Activated CD8-positive, alpha-beta memory T cell treated with anti-CD3 and anti-CD28 coated beads for 48 hours (primary cell): ENCODE data around the gene TLX1.

Experiments used
- DNase-seq, 3 experiments: peaks; one replicate each; pipeline ENCODE4 v3.0.0-alpha.2; 2020; ENCODE audit warnings: low read depth in 2 of 3, low spot score in 2 of 3

The TLX1 gene

DNA sequence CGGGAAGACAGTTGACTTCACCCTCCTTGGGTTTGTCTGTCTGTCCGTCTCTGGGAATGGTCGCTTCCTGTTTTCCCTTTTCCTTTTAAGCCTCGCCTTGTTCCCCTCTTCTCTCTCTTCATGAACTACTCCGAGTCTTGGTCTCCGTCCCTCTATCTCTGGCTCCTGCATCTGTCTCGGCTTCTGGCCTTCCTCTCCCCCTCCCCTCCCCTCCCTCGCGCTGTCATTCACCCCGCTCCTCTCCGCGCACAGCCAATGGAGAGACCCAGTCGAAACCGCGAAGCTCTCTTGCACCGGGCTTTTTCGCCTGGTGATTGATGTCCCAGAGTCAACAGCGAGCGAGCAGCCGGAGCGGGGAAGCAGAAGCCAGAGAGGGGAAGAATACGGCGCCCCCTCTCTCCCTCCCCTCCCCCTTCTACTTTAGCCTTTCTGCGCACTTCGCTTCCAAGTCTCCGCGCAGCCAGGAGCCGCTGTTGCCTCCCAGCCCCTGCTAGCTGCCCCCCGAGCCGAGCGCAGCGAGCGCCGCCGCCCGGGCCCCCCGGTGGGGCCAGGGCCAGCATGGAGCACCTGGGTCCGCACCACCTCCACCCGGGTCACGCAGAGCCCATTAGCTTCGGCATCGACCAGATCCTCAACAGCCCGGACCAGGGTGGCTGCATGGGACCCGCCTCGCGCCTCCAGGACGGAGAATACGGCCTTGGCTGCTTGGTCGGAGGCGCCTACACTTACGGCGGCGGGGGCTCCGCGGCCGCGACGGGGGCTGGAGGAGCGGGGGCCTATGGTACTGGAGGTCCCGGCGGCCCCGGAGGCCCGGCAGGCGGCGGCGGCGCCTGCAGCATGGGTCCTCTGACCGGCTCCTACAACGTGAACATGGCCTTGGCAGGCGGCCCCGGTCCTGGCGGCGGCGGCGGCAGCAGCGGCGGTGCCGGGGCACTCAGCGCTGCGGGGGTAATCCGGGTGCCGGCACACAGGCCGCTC lies at the start of gene TLX1:
Gene TLX1 (plus strand): TSS at position 317 of the 978 bp plus-strand sequence. CDS start 242 bp downstream, at position 559.
- DNase-seq, result no peak

DNA sequence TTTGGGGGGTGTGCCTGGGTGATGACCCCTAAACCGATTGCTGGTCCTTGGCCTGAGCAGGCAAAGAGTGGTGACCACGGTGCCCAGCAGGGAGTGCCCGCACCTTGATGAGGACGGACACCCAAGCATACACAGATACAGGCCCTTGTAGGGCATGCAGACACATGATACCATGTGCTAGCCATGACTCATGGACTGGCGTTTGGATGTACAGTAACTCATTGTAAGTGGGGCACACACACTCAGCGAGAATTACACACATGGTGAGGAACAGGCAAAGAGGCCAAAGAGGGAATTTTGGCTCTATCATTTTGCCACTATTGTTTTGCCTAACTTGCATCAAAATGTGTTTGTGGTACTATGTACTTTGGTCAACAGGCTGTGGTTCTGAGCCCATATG lies 45.3 kb upstream of the TLX1 start:
- DNase-seq, result no peak

DNA sequence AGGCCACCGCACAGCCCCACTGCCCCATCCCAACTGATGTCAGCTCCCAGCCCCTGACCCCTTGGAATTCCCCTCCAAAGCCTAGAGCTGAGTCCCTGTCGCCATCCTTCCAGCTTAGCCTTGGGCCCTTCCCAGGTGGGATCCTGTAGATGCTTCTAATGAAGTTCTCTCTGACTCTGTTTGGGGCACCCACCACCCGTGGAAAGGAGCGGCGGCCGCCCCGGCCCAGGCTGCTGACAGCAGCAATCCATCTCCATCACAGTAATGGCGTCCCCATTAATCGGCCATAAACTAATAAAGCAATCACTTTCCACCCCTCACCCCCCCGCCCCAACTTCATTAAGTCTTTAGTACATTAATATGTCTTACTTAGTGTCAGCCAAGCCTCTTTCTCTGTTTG lies 43.7 kb upstream of the TLX1 start:
- no peak for DNase-seq

DNA sequence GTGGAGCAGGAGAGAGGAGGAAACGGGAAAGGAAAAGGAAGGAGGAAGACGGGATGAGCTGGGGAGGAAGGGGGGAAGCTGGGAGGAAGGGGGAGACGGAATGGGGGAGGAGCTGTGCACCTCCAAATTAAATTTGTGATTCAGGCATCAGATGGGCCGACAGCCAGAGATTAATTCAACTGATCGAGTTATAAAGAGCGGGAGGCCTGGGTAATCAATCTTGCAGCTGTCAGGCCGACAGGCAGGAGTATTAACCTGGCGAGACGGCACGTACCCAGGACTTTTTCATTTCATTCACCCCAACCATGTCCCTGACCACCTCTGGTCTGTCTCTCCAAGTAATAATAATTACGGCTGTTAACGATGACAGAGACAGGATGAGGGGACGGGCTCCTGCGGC lies 43.1 kb upstream of the TLX1 start:
- DNase-seq, result no peak

DNA sequence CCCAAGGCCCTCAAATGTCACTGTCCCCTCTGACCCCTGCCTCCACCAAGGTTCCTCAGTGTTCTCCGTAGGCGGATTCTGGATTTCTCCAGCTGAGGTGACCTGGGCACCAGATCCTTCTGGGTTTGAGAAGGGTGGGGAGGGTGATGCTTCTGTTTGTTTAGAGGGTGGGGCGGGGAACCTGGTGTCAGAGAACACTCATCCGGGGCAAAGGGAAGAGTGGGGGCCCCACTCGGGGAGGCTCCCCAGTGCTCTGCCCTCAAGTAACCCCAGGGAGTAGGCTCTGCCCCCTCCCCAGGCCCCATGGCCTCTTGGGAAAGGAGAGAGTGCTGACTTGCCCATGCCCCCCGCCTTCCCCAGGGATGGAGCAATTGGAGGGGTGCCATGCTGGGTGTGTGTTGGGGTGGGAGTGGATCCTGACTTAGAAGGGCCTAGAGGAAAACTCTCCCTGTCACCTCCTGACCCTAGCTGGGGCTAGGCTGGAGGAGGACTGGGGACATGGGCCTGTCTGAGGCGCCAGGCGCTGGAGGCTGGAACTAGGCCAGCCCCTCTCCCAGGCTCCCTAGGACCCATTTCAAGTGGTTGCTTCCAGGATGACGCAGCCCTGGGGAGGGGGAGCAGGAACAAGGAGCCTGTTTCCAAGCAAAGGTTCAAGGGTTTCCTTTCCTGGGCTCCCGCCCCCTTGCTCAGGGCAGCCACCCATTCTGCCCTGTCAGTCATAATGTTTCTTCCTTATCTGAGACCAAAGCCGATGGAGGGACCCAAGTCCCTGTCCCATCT lies 41.4 kb upstream of the TLX1 start:
- no peak for DNase-seq

DNA sequence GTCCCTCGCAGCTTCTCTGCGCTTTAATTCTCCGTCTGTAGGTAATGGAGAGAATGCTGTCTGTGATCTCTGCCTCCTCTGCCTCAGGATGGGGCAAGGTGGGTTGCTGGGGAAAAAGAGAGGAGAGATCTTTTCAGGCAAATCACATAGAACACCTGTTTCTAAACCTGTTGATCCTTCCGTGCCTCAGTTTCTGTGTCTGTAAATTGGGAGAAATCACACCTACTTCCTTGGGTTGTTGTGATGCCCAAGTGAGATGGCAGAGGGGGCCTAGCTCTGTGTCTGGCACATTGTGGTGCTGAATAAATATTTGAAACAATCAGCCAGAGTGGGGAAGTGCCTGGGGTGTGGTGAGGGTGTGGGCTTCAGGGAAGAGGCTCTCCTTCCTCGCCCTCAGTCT lies 40.5 kb upstream of the TLX1 start:
- DNase-seq, result no peak

DNA sequence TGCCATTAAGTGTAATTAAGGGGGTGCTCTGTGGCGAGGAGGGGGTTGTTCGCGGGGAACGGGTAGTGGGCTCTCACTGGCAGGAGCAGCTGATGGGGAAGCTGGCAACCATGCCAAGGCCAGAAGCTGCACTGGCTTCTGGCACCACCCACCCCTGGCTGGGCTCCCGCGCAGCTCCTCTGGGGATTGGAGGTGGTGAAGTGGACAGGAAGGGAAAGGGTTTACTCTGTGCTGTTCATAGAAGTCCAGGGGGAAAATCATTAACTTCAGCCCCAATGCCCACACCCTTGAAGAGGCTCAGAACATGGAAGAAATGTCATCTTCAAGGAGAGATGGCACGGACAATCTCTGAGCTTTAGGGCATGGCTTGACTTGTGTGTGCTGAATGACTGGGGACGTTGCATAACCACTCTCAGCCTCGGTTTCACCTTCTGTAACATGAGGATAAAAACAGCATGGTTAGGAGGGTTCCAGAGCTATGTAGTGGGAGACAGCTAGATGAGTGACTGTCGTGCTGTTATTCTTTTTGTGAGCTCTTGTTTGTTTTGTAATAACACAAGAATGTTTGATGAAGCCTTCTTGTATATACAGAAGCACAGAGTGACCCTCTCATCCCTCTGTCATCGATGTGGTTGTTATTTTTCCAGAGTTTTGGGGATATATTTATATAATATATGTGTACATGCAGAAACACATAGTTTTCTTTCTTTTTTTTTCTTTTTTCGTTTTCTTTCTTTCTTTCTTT lies 39.4 kb upstream of the TLX1 start:
- DNase-seq, result no peak

DNA sequence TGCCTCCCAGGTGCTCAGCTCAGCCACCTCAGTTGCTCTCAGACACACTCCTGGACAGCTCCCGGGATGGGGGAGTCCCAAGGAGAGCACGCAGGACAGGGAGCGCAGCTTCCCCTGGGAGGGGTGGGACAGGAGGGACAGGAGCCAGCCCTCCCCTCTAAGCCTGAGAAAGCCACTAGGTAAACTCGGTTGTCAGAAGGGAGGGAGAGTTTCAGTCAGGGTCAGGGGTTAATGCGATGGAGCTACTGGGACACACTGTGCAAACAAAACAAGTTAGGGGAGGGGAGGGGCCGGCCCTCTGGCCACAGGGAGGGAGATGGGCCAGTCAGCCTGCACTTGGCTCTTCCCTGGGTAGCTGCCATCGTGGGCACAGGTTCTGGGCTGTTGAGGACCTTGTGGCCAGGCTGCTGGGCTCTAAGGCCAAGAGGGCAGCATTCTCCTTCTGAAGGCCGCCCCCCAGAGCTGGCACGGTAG lies 38.2 kb upstream of the TLX1 start:
- no peak for DNase-seq

DNA sequence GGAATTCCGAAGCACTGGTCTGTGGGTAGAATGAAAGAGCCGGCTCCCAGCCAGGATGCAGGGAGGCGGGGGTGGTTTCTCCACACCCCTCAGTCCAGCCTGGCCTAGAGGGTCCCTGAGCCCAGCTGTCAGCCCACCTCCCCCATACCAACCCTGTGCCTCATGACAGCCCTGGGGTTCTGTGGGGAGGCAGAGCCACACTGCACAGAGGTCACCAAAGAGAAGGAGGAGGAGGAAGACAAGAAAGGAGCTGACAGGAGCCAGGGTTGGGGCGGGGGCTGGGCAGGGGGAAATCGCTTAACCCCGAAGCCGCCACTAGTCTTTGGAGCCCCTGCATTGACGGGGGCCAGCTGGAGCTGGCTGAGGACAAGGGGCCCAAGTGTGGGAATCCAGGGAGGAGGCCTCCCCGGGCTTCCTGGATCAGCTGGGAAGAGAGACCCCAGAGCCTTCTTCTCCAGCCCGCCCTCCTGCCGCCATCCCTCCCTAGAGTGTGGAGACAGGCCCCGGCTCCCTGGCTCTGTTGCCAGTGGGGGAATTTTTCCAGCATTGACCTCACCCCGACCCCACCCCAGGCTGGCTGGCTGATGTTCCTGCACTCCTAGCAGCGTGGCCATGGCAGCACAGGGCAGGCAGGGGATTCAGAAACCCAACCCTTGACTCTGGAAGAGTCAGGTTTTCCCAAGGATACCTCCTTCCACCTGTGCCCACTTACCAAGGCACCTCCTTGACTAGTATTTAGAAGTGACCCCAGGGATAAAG lies 36.8 kb upstream of the TLX1 start:
- no peak for DNase-seq

DNA sequence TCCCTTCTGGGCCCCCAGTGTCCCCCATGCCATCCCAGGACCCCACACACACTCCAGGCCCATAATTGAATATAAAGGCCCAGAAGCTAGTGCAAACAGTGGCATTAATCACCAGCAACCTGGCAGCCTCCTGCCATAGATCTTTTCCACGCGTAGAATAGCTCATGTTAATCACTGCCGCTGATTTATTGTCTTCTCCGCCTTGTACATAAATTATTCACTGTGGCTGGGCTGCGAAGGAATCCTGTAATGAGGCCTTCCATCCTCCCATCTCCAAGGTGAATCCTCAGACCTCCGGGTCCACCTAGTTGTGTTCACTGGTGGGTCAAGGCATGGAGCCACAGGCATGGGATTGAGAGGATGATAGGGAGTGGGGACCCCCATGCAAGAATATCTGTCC lies 36.1 kb upstream of the TLX1 start:
- no peak for DNase-seq

DNA sequence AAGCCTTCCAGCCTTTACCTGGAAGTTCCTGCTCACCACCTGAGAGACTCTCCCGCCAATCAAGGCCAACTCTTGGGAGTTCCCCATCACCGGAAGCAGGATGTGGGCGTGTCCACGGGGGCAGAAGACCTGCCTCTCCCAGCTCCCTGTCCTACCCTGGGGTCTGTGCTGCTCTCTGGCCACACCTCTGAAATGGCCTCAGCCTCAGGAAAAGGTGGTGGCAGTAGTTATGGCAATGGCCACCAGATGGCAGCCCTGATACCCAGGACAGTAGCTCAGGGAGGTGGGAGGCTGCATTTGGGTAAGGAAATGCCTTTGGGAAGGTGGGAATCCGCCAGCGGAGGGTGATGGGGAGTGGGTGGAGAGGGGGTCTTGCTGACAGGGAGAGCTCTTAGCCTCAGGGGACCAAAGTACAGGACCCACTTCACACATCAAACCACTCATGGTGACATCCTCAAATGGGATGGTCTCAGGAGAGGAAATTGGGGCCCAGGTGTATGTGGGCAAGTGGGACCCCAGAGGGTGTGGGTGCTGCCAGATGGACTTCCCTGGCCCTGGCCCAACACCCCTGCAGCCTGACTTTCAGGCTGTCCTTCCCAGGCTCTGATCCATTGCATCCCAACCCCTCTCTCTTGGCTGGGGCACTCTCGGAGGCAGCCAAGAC lies 35.4 kb upstream of the TLX1 start:
- DNase-seq, result peak; percentile 40 to 58 (median 50)

DNA sequence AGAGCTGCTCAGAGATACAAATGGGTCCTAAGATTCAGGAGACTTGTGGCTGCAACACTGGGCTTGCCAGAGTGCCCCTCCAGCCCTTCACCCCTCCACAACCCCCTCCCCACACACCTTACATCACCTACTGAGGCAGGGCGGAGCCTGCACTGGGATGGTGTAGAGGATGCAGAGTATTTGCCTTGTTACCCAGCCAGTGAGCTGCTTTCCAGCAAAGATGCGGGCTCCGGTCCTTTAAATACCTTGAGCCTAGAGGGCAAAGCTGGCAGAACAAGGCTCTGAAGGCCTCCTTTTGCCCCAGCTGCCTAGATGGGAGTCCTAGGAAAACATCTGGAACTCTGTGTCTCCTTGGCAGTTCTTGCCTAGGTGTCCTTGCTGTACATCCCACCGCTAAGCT lies 34.7 kb upstream of the TLX1 start:
- no peak for DNase-seq

DNA sequence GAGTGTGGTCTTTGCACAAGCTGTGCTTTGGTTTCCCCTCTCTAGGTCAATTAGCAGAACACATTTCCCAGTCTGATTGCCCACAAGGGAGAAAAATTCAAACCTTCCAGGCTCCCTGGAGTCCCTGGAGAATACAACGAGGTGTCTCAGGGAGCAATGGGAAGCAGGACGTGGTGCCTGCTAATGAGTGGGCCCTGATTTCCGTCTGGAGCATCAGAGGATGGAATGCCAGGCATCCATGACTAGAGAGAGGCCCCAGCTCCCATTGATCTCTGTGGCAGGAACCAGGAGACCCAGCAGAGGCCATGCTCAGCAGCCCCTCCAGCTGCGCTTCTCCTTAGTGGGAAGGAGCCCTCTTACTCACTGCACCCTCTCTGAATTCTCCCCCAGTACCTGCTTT lies 33.2 kb upstream of the TLX1 start:
- DNase-seq, result no peak

DNA sequence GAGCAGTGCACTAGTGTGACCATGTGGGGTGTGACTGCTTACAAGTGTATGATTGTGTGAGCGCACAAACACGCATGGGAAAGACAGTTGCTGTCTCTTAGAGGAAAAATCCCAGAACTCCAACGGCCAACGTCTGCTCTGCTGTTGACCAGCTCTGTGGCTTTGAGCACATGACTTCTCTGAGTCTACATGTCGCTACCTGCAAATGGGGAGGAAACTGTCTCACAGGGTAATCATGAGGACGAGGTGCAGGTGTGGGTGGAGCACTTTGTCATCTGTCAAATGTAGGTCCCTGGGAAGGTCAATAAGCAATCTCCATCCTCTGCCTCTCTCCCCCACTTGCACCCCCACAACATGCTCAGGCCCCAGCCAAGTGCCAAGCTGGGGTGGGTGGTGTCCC lies 31.2 kb upstream of the TLX1 start:
- no peak for DNase-seq

DNA sequence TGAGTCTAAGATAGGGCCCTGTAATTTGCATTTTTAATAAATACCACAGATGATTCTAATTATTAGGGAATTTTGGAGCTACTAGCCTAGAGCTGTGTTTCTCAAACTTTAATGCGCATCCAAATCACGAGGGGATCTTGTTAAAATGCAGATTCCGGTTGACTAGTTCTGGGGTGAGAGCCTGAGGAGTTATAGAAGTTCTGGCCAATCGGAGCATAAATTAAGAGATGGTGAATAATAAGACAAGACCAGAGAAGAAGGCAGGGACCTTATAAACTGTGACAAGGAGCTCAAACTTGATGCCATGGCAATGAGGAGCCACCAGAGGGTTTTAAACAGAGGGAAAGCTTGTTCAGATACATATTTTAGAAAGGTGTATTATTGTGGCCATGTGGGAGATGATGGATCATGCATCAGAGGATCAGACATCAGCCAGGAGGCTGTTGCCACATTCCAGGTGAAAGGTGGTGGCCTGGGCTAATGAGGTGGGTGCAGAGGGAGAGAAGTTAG lies 29.7 kb upstream of the TLX1 start:
- DNase-seq, result no peak

DNA sequence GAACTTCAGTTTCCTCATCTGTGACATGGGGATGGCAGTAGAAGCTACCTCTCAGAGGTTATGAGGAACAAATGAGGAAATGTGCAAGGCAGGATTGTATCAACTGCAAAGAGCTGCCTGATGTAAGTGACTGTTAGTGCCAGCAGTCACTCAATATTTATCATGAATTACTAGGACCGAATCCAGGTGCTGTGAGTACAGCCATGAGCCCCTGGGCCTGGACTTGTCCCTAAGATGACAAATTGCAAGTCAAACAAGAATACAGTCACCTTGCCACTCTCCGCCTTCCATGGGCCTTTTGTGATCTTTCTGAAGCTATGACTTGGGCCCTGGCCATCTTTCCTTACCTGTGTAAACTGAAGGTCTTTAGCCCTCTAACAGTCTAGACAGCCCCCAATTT lies 27.7 kb upstream of the TLX1 start:
- no peak for DNase-seq

DNA sequence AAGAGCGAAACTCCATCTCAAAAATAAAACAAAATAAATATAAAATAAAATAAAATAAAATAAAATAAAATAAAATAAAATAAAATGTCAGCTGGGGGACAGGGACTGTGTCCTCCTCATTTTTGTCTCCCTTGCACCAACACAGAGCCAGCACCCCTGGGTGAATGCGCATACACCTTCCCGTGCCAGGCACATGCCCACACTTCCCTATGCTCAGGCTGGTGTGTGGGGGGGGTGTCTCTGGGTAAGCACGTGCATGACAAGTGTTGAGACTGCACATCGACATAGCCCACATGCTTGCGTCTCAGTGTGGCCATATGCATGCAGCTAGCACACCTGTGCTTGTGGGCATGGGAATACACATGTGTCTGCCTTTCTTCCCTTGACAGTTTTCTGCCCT lies 24.7 kb upstream of the TLX1 start:
- no peak for DNase-seq

DNA sequence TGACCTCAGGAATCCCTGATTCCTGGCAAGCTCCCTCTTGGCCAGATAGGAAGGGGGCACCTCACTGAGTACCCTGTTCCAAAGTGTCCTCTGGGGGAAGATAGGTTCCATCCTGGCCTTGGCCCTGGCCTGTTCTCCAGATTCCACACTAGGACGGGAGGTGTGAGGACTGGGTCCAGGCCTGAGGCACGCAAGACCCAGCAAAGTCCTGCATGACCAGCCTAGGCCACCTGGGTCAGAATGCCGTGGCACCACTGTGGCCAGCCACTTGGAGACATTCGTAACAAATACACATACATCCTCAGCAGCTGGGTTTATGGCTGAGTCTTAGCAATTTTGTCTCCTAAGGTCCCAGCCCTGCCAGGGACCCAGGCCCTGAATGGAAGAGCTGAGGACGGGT lies 23.3 kb upstream of the TLX1 start:
- no peak for DNase-seq

DNA sequence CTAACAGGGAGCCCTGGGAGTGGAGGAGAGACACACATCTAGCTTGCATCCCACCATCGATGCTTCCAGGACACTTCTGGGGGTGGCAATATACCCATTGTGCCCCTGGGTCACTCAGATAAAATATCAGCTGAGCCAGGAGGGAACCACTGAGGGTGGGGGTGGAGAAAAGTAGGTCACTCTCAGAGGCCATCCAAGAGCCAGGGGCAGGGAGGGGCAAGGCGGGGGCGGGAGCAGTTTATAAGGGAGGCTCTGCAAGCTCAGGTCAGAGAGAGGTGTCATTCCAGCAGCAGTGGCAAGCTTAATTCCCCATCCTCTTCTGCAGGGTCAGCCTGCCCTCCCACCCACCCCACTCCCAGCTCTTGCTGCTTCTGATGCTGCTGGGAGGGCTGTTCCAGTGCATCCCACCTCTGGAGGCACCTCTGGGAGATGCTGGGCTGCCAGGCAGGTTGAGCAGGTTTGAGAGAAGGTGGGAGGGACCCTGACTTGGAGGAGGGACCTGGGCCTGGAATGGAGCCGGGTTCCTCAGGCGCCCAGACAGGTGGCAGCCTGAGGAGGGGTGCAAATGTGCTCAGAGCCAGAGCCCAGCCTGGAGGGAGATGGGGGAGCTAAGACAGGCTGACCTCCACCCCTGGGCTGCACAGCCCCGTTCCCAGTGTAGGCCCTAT lies 20.1 kb upstream of the TLX1 start:
- no peak for DNase-seq
